NCI-H1694 treated with DMSO at 0.1 percent for 48 hours (cell line): ENCODE measurements around the gene TOR1A.

ENCODE experiments used
- DNase-seq: peaks from one replicate; lab custom pipeline; 2025; lab: John Stamatoyannopoulos, UW

TOR1A gene

GRCh38 chr9:129852579-129852978 is 28.6 kb upstream of the TOR1A start:
- no peak for DNase-seq

- DNase-seq = no peak
Measured at GRCh38 chr9:129851821-129852220, 27.9 kb upstream of the TOR1A start.

DNA sequence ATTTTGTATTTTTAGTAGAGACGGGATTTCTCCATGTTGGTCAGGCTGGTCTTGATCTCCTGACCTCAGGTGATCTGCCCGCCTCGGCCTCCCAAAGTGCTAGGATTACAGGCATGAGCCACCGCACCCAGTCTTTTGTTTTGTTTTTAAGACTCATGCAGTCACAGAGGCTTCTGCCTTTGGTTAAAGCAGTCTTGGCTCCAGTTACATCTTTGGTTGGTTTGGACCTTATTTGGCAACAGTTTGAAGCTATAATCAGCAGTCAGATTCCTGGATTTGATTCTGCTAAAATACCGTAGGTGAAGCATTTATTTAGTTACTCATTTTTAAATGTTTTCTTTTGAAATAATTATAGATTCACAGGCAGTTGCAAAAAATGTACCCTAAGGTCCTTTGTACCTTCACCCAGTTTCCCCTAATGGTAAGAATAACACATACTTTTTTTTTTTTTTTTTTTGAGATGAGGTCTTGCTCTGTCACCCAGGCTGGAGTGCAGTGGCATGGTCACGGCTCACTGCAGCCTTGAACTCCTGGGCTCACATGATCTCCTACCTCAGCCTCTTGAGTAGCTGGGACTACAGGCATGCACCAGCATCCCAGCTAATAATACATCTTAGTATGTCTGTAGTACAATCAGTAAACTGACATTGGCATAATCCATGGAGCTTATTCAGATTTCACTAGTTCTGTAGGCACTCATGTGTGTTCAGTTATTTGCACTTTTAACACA is 27.1 kb upstream of the TOR1A start:
- DNase-seq = no peak

- DNase-seq = no peak
Measured at GRCh38 chr9:129849901-129850300, 26.0 kb upstream of the TOR1A start.

GRCh38 chr9:129848712-129849441 is 24.9 kb upstream of the TOR1A start:
- no peak for DNase-seq

GRCh38 chr9:129845373-129845772 is 21.4 kb upstream of the TOR1A start:
- DNase-seq = no peak

- no peak for DNase-seq
Measured at GRCh38 chr9:129841071-129841470, 17.1 kb upstream of the TOR1A start.

- no peak for DNase-seq
Measured at GRCh38 chr9:129840034-129840433, 16.1 kb upstream of the TOR1A start.

- no peak for DNase-seq
Measured at GRCh38 chr9:129839324-129840023, 15.5 kb upstream of the TOR1A start.

DNA sequence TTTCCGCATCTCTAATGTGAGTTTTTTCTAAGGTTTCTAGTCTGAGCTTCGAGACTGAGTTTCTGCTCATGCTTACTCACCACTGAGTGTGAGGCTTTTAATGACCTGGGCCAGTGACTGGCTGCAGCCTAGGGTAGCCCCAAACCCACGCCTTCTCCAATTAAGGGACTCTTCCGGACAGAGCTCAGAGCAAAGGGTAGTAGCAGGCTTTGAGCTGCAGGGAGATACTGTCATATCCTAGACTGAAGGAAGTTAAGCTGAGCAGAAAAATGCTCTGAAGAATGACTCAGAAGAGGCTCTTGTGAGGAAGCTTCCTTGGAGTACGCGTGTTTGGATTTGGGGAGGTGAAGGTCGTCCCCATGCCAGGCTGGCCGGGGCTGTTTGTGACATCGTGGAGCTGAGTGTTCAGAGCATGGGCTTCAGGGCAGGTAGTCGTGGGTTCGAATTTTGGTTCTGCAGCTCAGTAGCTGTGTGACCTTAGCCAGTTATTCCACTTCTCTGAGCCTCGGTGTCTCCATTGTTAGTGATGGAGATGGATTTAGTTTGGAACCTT is 14.8 kb upstream of the TOR1A start:
- no peak for DNase-seq

- DNase-seq = no peak
Measured at GRCh38 chr9:129836311-129837007, 12.5 kb upstream of the TOR1A start.

DNA sequence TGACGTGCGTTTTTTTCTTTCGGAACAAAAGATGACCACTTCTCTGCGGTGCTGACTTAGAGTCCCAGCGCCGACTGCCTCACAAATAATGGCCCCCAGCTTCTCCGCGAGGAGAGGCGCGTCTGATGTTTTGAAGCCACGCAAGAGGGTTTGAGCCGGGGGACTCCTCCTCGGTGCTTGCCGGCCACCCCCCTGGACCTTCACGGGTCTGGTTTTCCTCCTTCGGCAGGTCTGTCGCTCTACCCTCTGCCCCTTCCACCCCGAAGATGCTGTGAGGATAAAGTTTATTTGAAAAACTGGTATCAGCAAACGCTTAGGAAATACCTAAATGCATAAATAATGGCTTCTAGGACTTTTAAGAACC is 11.9 kb upstream of the TOR1A start:
- DNase-seq = no peak

DNA sequence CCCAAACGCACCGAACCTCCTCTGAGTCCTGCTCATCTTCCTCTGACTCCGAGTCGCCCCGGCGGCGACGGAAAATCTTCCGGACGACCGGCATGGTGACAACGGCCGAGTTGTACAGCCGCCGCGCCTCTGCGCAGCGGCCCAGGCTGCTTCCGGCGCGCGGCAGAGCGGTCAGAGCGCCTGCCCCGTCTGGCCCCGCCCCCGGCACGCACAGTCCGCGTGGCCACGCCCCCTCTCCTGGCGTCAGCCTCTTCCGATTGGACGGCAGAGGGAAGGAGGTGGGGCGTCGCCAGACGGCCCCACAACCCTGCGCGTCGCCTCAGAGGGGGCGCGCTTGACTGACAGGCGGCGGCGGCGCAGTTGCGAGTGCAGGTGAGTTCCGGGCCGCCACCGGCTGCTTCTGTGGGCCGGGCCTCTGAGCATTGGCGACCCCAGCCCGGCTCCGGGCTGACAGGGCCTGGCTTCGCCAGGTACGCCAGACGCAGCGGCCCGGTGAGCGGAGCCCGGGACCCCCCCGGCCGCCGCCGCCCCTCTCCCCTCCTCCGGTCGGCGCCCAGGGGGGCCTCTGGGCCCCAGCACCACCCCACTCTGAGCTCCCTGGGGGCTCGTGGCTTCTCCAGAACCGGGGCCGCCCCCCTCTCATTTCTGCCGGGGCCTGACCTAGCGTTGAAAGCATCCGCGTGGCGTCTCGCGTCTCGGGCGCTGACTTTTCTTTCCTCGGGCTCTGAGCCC is 11.4 kb upstream of the TOR1A start, which contains the start of the genes C9orf78 and USP20:
C9orf78 (minus strand) TSS at position 148 of the 732 bp plus-strand sequence; CDS start at position 94, 54 bp downstream.
USP20 (plus strand) TSS at position 331 of the 732 bp plus-strand sequence. CDS start 17,098 bp downstream, outside the sequence.
- DNase-seq = peak; percentile 83

DNA sequence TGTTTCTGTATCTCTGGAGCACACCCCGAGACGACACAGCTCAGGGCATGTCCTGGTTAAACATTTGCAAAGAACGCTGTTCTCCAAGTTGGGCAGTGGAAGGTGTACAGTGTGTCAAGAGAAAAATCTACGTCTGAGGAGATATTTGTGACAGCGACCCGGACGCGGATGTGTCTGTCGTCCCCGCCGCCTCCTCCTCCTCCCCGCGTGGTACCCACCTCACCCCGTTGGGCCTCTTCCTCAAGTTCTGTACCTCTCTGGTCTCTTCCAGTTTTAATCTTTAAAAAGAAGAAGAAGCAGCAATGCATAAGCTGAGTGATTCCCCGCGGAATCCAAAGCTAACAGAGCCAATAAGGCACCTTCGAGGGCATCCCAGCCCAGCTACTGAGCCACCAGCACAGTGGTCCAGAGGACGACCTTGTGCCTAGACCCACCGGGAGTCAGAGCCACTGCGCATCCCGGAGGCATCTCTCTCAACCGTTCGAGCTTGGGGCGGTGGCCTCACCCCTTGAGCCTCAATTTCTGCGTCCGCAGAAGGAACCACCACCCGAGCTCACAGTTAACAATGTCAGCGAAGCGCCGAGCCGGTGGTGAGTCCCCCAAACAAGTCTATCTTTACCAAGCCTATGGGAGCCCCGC is 10.7 kb upstream of the TOR1A start:
- no peak for DNase-seq

GRCh38 chr9:129832982-129833381 is 9.0 kb upstream of the TOR1A start:
- no peak for DNase-seq

DNA sequence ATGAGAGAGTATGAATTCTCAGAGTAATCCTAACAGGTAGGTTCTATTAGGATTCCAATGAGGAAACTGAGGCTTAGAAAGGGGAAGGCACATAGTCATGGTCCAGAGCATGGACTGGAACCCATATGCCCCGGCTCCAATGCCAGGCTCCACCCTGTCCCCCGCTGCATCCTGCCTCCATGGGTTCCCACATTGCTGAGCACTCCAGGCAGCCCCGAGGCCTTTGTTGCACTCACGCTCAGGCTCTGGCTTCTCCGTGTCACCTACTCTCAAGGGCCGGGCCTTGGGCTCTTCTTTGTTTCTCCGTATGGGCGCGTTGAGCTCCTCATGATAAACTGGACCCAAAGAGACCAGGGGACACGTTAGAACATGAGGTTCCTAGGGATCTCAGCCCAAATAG is 5.0 kb upstream of the TOR1A start:
- DNase-seq = no peak

- no peak for DNase-seq
Measured at GRCh38 chr9:129828051-129828450, 4.1 kb upstream of the TOR1A start.

DNA sequence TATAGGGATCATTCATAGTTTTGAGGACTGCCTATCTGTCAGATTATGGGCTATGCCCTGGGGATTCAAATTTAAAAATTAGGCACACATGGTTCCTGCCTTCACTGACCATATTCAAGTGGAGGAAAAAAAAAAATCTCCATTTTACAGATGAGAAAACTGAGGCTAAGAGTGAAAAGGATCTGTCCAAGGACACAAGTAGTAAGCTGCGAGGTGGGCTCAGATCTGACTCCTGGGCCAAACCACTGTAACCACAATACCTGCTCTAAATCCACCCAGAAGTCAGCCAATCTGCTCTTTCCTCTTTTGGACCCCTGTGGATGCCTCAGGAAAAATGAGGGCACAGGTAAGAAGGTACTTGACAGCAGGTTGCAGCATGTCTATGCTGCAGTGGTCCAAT is 2.8 kb upstream of the TOR1A start:
- no peak for DNase-seq

DNA sequence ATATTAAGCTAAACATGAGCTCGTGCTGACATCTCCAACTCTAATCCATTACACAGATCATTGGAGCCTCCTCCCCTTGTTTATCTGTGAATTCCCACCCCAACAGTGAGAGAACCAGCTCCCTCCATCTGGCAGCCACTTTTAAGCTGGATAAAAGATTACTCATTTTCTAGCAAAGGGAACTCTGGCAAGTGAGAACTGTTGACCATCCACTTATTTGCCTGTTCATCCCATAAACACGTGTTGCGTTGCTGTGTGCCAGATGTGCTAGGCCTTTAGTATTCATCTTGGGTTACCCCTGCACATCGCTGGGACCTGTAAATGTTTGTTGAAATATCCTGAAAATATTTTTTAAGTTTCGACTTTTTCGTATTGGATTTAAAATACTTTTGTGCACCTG is 2.4 kb upstream of the TOR1A start:
- DNase-seq = no peak

GRCh38 chr9:129823542-129823934 is 398 bp downstream of the TOR1A start:
- DNase-seq = no peak
